Measurements from ENCODE around the gene CT45A1. TPM values are rescaled to one million over a fixed set of nuclear protein-coding genes. Genes with fewer than 3 reads are reported as not detected.
"Not testable (repeated sequence)": the region's sequence is repeated elsewhere in the genome, so short reads cannot be mapped to it uniquely, and the experiment has no call there.

CT45A1 gene, protein sequence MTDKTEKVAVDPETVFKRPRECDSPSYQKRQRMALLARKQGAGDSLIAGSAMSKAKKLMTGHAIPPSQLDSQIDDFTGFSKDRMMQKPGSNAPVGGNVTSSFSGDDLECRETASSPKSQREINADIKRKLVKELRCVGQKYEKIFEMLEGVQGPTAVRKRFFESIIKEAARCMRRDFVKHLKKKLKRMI
- not detected for polyA plus RNA-seq (2013, experiment 1 of 2)
- polyA plus RNA-seq (2013, experiment 2 of 2) = not detected

DNA sequence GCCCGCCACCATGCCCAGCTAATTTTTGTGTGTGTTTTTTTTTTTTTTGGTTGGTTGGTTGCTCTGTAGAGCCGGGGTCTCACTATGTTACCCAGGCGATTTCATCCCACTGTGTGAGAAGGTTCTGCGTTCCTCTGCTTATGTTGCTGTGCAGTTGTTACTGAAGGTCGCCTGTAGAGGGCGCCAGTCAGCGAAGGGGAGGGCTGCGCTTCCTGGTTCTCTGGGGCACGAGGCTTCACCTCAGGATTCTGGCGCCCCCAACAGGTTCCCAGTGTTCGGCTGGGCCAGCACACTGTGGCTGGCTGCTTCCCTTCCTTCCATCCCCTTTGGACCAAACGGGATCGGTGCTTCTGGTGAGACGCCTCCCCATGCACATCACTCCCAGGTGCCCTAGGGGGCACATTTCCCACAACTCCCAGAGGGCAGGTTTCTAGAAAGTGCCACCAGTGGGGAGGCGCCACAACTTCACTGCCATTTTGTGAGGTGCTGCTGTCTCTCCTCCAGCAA, at the start of gene CT45A1:
Gene CT45A1 (plus strand): TSS at position 457 of the 507 bp plus-strand sequence. CDS start 5,302 bp downstream, outside the sequence.
- WGBS, 2 donors (ENCODE audit: extremely low coverage in 2 of 2, insufficient read length in 2 of 2, insufficient replicate concordance in 1 of 2) = no CpG with 5 or more reads among the region's 15 CpGs
- H3K27ac ChIP-seq (replicated peaks; ENCODE audit: low read length); DNase-seq (ENCODE audit: low spot score); H2BK5ac ChIP-seq (ENCODE audit: low read length); H3K4me2 ChIP-seq (ENCODE audit: insufficient read depth, low read length, poor library complexity, severe bottlenecking); H3K9ac ChIP-seq (ENCODE audit: low read depth, low read length, poor library complexity); H3K4me3 ChIP-seq (ENCODE audit: low read length in 2 of 2); H3K4ac ChIP-seq (ENCODE audit: low read length); H2BK120ac ChIP-seq (ENCODE audit: low read depth, low read length); H2BK15ac ChIP-seq (ENCODE audit: low read length); H3K23ac ChIP-seq (ENCODE audit: low read depth, low read length, poor library complexity); H3K27me3 ChIP-seq (ENCODE audit: control insufficient read depth in 3 of 3, insufficient read depth in 3 of 3, low read depth in 1 of 3, low read length in 3 of 3); H3K79me1 ChIP-seq (ENCODE audit: low read depth, low read length); H2AFZ ChIP-seq (ENCODE audit: low read length); H4K8ac ChIP-seq (ENCODE audit: low read depth, low read length); H3K4me1 ChIP-seq (ENCODE audit: control insufficient read depth in 2 of 2, insufficient read depth in 1 of 2, low read depth in 1 of 2, low read length in 2 of 2); H2AK5ac ChIP-seq (ENCODE audit: low read depth, low read length); H3K18ac ChIP-seq (ENCODE audit: low read length); H4K91ac ChIP-seq (ENCODE audit: low read depth, low read length, poor library complexity); H2BK12ac ChIP-seq (ENCODE audit: low read length); H3K9me3 ChIP-seq (replicated peaks in 1 of 2; ENCODE audit: control insufficient read depth in 2 of 2, insufficient read depth in 1 of 2, low read depth in 1 of 2, low read length in 2 of 2); H3K36me3 ChIP-seq (replicated peaks in 1 of 2; ENCODE audit: control insufficient read depth in 2 of 2, insufficient read depth in 2 of 2, low read length in 2 of 2); H3K14ac ChIP-seq (ENCODE audit: low read length): not testable (repeated sequence)

DNA sequence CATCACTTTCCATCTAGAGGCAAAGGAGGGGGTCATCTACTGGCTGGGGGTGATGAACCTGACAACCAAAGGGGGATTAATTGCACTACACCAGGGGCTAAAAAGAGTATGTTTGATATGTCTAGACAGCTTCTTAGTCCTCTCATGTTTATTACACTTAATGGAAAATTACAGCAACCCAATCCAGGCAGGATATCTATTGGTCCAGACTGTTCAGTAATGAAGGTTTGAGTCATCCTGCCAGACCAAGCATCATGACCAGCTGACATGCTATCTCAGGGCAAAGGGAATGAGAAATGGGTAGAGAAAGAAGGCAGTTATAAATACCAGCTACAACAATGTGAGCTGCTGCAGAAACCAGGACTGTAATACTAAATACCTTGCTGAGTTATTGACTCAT, 40.5 kb upstream of the CT45A1 start:
- not testable (repeated sequence) for H3K9ac ChIP-seq (ENCODE audit: low read depth, low read length, poor library complexity); H4K91ac ChIP-seq (ENCODE audit: low read depth, low read length, poor library complexity); H3K27ac ChIP-seq (replicated peaks; ENCODE audit: low read length)

DNA sequence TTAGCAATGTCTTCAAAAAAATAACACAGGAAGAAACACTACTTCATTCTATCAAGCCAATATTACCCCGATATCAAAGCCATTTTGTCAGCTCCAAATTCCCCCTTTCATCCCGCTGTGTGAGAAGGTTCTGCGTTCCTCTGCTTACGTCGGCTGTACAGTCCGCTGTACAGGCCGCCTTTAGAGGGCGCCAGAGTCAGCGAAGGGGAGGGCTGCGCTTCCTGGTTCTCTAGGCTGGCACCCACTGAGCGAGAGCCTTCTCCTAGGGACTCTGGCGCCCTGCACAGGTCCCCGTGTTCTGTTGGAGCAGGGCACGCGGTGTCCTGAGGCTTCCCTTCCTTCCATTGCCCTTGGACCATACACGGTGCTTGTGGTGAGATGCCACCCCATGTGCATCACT, 25.3 kb upstream of the CT45A1 start:
- peaks cover 0 to 2% of the 10 kb centered on the region in 2 donors for H3K9me3 ChIP-seq (replicated peaks in 1 of 2; ENCODE audit: control insufficient read depth in 2 of 2, insufficient read depth in 1 of 2, low read depth in 1 of 2, low read length in 2 of 2)
- no peak for DNase-seq (ENCODE audit: low spot score)
- no peak overlapping the region for H2BK120ac ChIP-seq (ENCODE audit: low read depth, low read length)
- no peak overlapping the region for H3K14ac ChIP-seq (ENCODE audit: low read length)
- no peaks in the 10 kb centered on the region for H3K36me3 ChIP-seq (replicated peaks in 1 of 2; ENCODE audit: control insufficient read depth in 2 of 2, insufficient read depth in 2 of 2, low read length in 2 of 2)
- H3K4me2 ChIP-seq (ENCODE audit: insufficient read depth, low read length, poor library complexity, severe bottlenecking) = no peak overlapping the region
- no peaks in the 10 kb centered on the region for H3K79me1 ChIP-seq (ENCODE audit: low read depth, low read length)
- H3K27ac ChIP-seq (replicated peaks; ENCODE audit: low read length) = no peak overlapping the region
- no peak overlapping the region for H4K91ac ChIP-seq (ENCODE audit: low read depth, low read length, poor library complexity)
- no peak overlapping the region for H3K9ac ChIP-seq (ENCODE audit: low read depth, low read length, poor library complexity)
- H3K23ac ChIP-seq (ENCODE audit: low read depth, low read length, poor library complexity) = no peak overlapping the region
- no peak overlapping the region for H3K4me3 ChIP-seq (ENCODE audit: low read length in 2 of 2)
- no peak overlapping the region for H2BK15ac ChIP-seq (ENCODE audit: low read length)
- H3K27me3 ChIP-seq (ENCODE audit: control insufficient read depth in 3 of 3, insufficient read depth in 3 of 3, low read depth in 1 of 3, low read length in 3 of 3) = no peaks in the 10 kb centered on the region
- no CpG with 5 or more reads among the region's 16 CpGs for WGBS, 2 donors (ENCODE audit: extremely low coverage in 2 of 2, insufficient read length in 2 of 2, insufficient replicate concordance in 1 of 2)
- H2AK5ac ChIP-seq (ENCODE audit: low read depth, low read length) = no peak overlapping the region
- H3K18ac ChIP-seq (ENCODE audit: low read length) = no peak overlapping the region
- H2BK5ac ChIP-seq (ENCODE audit: low read length) = no peak overlapping the region
- no peak overlapping the region for H2AFZ ChIP-seq (ENCODE audit: low read length)
- H4K8ac ChIP-seq (ENCODE audit: low read depth, low read length) = no peak overlapping the region
- no peak overlapping the region for H3K4ac ChIP-seq (ENCODE audit: low read length)
- no peak overlapping the region for H2BK12ac ChIP-seq (ENCODE audit: low read length)
- no peaks in the 10 kb centered on the region for H3K4me1 ChIP-seq (ENCODE audit: control insufficient read depth in 2 of 2, insufficient read depth in 1 of 2, low read depth in 1 of 2, low read length in 2 of 2)

More for the DNA sequence above, 40.5 kb upstream of the CT45A1 start:
- not testable (repeated sequence) for H2BK120ac ChIP-seq (ENCODE audit: low read depth, low read length); H3K18ac ChIP-seq (ENCODE audit: low read length); H3K14ac ChIP-seq (ENCODE audit: low read length); H3K27me3 ChIP-seq (ENCODE audit: control insufficient read depth in 3 of 3, insufficient read depth in 3 of 3, low read depth in 1 of 3, low read length in 3 of 3); H3K4me1 ChIP-seq (ENCODE audit: control insufficient read depth in 2 of 2, insufficient read depth in 1 of 2, low read depth in 1 of 2, low read length in 2 of 2); H3K4me2 ChIP-seq (ENCODE audit: insufficient read depth, low read length, poor library complexity, severe bottlenecking); DNase-seq (ENCODE audit: low spot score); H3K9me3 ChIP-seq (replicated peaks in 1 of 2; ENCODE audit: control insufficient read depth in 2 of 2, insufficient read depth in 1 of 2, low read depth in 1 of 2, low read length in 2 of 2); H3K4me3 ChIP-seq (ENCODE audit: low read length in 2 of 2); H3K36me3 ChIP-seq (replicated peaks in 1 of 2; ENCODE audit: control insufficient read depth in 2 of 2, insufficient read depth in 2 of 2, low read length in 2 of 2); H2BK12ac ChIP-seq (ENCODE audit: low read length); H3K4ac ChIP-seq (ENCODE audit: low read length); H4K8ac ChIP-seq (ENCODE audit: low read depth, low read length); H2AK5ac ChIP-seq (ENCODE audit: low read depth, low read length); H2BK5ac ChIP-seq (ENCODE audit: low read length); H2BK15ac ChIP-seq (ENCODE audit: low read length); H3K23ac ChIP-seq (ENCODE audit: low read depth, low read length, poor library complexity); H3K79me1 ChIP-seq (ENCODE audit: low read depth, low read length); H2AFZ ChIP-seq (ENCODE audit: low read length)

DNA sequence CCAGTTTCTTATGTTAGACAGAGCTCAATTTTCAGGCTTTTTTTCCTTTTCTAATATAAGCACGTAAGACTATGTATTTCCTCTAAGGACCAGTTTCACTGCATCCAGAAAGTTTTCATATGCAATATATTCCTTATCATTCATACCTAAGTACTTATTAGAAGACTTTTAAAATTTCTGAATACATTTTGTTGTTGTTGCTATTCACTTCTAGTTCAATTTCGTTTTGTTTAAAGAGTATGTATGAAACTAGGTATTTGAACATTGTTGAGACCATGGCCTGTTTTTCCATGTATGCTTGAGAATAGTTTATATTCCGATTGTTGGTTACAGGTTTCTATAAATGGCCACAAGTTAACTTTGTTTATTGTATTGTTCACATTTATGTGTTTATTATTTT, 18.0 kb upstream of the CT45A1 start:
- H3K79me1 ChIP-seq (ENCODE audit: low read depth, low read length) = no peaks in the 10 kb centered on the region
- H3K4me3 ChIP-seq (ENCODE audit: low read length in 2 of 2) = no peak overlapping the region
- no peak overlapping the region for H2AK5ac ChIP-seq (ENCODE audit: low read depth, low read length)
- no peak overlapping the region for H3K4ac ChIP-seq (ENCODE audit: low read length)
- DNase-seq (ENCODE audit: low spot score) = no peak
- H2BK120ac ChIP-seq (ENCODE audit: low read depth, low read length) = no peak overlapping the region
- no peak overlapping the region for H3K4me2 ChIP-seq (ENCODE audit: insufficient read depth, low read length, poor library complexity, severe bottlenecking)
- no peaks in the 10 kb centered on the region for H3K4me1 ChIP-seq (ENCODE audit: control insufficient read depth in 2 of 2, insufficient read depth in 1 of 2, low read depth in 1 of 2, low read length in 2 of 2)
- no peak overlapping the region for H4K8ac ChIP-seq (ENCODE audit: low read depth, low read length)
- no peak overlapping the region for H2BK12ac ChIP-seq (ENCODE audit: low read length)
- H3K23ac ChIP-seq (ENCODE audit: low read depth, low read length, poor library complexity) = no peak overlapping the region
- no peak overlapping the region for H3K27ac ChIP-seq (replicated peaks; ENCODE audit: low read length)
- H4K91ac ChIP-seq (ENCODE audit: low read depth, low read length, poor library complexity) = no peak overlapping the region
- H3K27me3 ChIP-seq (ENCODE audit: control insufficient read depth in 3 of 3, insufficient read depth in 3 of 3, low read depth in 1 of 3, low read length in 3 of 3) = peaks cover 0 to 6% (median 0%) of the 10 kb centered on the region in 3 experiments
- H2BK5ac ChIP-seq (ENCODE audit: low read length) = no peak overlapping the region
- H3K14ac ChIP-seq (ENCODE audit: low read length) = no peak overlapping the region
- no peak overlapping the region for H2BK15ac ChIP-seq (ENCODE audit: low read length)
- H3K9me3 ChIP-seq (replicated peaks in 1 of 2; ENCODE audit: control insufficient read depth in 2 of 2, insufficient read depth in 1 of 2, low read depth in 1 of 2, low read length in 2 of 2) = peaks cover 0 to 5% of the 10 kb centered on the region in 2 donors
- H3K9ac ChIP-seq (ENCODE audit: low read depth, low read length, poor library complexity) = no peak overlapping the region
- H3K18ac ChIP-seq (ENCODE audit: low read length) = no peak overlapping the region
- H2AFZ ChIP-seq (ENCODE audit: low read length) = no peak overlapping the region
- H3K36me3 ChIP-seq (replicated peaks in 1 of 2; ENCODE audit: control insufficient read depth in 2 of 2, insufficient read depth in 2 of 2, low read length in 2 of 2) = no peaks in the 10 kb centered on the region
- no CpG with 5 or more reads among the region's 3 CpGs for WGBS, 2 donors (ENCODE audit: extremely low coverage in 2 of 2, insufficient read length in 2 of 2, insufficient replicate concordance in 1 of 2)

Measured in neuronal stem cell (in vitro differentiated cells).